Inferior parietal cortex (tissue), 1 donor: ENCODE data around the gene DHRS13.
"Not testable (repeated sequence)": the region's sequence is repeated elsewhere in the genome, so short reads cannot be mapped to it uniquely, and the experiment has no call there.

Source experiments
- DNase-seq: peaks from one replicate; pipeline ENCODE4 v3.0.0-alpha.2; 2016; ENCODE audit errors: extremely low spot score

DHRS13 gene

DNA sequence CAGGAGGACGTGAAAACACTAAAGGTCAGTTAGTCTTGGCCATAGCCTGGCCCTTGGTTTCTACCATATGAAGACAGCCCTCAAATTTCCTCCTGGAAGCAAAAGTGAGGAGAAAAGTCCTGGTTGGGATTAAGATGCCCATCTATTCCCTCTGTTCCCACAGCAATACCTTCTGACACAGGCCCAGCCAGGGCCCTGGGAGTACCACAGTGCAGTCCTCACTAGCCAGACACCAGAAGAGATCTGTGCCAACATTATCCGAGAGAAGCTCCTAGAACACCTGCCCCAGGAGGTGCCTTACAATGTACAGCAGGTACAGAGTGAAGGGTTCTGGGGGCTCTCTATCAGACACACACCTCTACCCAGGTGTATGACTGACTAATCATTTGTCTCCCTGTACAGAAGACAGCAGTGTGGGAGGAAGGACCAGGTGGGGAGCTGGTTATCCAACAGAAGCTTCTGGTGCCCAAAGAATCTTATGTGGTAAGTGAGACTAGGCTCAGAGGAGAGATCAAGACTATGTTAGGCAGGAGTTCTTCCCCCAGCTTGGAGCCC is 44.0 kb downstream of the DHRS13 start:
- no peak for DNase-seq

DNA sequence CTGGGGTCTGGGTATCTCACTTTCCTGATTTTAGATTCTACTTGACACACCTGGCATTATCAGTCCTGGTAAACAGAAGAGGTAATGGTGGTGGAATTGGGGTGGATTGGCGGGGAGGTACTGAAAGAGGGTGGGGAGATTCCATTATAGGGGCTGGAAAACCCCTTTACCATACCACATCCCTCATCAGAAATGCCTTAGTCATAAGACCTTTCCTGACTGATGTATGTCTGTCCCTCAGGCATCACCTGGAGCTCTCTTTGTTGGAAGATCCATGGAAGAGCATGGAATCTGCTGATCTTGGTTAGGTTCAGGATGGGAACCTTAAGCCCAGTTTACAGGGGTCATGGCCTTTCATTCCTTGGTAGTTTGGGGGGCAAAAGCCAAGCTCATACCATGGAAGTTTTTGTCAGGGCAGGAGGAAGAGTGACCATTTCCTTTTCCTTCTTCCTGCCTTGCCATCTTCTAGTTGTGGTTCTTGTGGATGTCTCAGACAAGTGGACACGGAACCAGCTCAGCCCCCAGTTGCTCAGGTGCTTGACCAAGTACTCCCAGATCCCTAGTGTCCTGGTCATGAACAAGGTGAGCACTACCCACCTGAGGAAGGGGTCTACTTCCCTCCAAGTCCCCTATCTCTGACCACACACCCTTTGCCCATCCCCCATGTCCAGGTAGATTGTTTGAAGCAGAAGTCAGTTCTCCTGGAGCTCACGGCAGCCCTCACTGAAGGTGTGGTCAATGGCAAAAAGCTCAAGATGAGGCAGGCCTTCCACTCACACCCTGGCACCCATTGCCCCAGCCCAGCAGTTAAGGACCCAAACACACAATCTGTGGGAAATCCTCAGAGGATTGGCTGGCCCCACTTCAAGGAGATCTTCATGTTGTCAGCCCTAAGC is 44.7 kb downstream of the DHRS13 start:
- DNase-seq: no peak

DNA sequence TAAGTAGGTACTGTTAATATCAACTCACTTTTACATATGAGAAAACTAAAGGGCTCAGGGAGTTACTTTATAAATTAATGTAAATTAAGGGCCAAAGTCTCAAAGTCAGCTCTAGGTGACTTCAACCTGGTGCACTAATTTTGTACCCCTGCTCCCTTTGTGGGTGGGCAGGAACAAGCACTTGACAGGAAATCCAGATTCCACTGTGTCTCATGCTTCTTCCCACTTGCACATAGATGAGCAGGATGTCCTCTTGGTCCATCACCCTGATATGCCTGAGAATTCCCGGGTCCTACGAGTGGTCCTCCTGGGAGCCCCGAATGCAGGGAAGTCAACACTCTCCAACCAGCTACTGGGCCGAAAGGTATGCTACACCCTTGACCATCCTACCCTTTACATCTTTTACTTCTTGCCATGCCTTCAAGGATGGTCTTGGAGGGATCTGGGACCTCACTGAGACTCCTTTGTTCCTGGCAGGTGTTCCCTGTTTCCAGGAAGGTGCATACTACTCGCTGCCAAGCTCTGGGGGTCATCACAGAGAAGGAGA is 46.8 kb downstream of the DHRS13 start:
- DNase-seq: no peak

DNA sequence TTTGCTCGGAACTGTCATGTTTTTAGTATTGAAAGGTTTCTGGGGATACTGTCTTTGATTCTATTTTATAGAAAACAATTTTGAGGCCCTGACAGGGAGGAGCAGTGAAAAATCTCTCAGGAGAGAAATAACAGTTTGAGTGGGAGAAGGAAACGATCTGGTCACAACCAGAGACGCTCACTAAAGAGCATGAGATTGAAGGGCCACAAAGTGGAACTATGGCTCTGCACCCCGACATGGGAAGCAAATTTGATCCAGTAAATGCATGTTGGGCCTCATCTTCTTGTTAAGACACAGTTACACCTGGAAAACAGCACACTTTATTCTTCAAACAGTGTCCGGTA is 47.6 kb downstream of the DHRS13 start:
- DNase-seq: no peak

GRCh38 chr17:28854457-28855335 is 48.2 kb downstream of the DHRS13 start, which contains the start of gene ERAL1:
TSS of gene ERAL1 (plus strand) at chr17:28855016. CDS start at chr17:28855035, 19 bp downstream.
- peak; percentile 87 for DNase-seq

DNA sequence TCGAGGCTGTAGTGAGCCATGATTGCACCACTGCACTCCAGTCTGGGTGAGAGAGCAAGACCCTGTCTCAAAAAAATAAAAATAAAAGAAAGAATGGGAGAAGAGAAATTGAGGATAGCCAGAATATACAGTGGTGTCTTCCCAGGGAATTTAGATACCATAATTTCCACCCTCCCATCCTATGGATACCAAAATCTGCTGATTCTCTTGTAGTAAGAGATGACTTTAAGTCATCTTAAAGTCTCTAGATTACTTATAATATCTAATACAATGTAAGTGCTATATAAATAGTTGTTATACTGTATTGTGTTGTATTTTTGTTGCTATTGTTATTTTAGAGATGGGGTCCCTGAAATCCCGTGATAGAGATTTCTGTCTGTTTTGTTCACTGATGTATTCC is 49.6 kb downstream of the DHRS13 start:
- no peak for DNase-seq

- no peak for DNase-seq
Measured at GRCh38 chr17:28849281-28849680, 53.6 kb downstream of the DHRS13 start.

DNA sequence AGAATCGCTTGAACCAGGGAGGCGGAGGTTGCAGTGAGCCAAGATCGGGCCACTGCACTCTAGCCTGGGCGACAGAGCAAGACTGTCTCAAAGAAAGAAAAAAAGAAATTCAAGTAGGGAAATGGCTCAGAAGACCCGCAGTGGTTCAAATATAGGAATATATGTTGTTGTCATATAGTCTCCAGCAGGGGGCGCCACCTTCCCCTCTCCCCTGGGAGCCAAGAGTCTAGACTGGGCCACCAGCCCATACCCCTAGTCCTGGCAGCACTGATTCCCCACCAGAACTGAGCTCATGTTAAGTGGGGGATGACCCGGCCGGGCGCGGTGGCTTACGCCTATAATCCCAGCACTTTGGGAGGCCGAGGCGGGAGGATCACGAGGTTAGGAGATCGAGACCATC is 54.2 kb downstream of the DHRS13 start:
- DNase-seq: not testable (repeated sequence)
